ENCODE data around the gene COLEC11. TPM values are rescaled to one million over a fixed set of nuclear protein-coding genes. Genes with fewer than 3 reads are reported as not detected.
A peak's percentile ranks its signal among the peaks of the same experiment; 100 is the strongest.

The COLEC11 gene
- total RNA-seq, 2 experiments from 2014 or later: 0.23 to 0.32 TPM

GRCh38 chr2:3645745-3646389 lies 51.0 kb downstream of the COLEC11 start:
- H3K27me3 Mint-ChIP-seq: no peaks in the 10 kb centered on the region
- ATAC-seq: no peak
- no peak overlapping the region for H3K4me3 Mint-ChIP-seq
- H3K4me1 Mint-ChIP-seq: peaks cover 2% of the 10 kb centered on the region
- DNase-seq: no peak
- no peaks in the 10 kb centered on the region for H3K9me3 Mint-ChIP-seq (ENCODE audit: low read depth)
- CTCF ChIA-PET: no interaction called here
- no peaks in the 10 kb centered on the region for H3K36me3 Mint-ChIP-seq
- H3K27ac Mint-ChIP-seq: no peak overlapping the region

- CTCF ChIA-PET: no interaction called here
- Mint-ChIP-seq H3K27me3 (no peaks in the 10 kb centered on the region), H3K36me3 (no peaks in the 10 kb centered on the region), H3K4me1 (peaks cover 6% of the 10 kb centered on the region), H3K4me3 (no peak overlapping the region), H3K27ac (no peak overlapping the region), H3K9me3 (ENCODE audit: low read depth) (no peaks in the 10 kb centered on the region)
- ATAC-seq (no peak), DNase-seq (no peak)
These were observed 51.5 kb downstream of the COLEC11 start for GRCh38 chr2:3646446-3646845.

- H3K27ac Mint-ChIP-seq: no peak overlapping the region
- H3K36me3 Mint-ChIP-seq: no peaks in the 10 kb centered on the region
- H3K27me3 Mint-ChIP-seq: no peaks in the 10 kb centered on the region
- no peaks in the 10 kb centered on the region for H3K9me3 Mint-ChIP-seq (ENCODE audit: low read depth)
- H3K4me1 Mint-ChIP-seq: peaks cover 14% of the 10 kb centered on the region
- H3K4me3 Mint-ChIP-seq: no peak overlapping the region
- CTCF ChIA-PET: no interaction called here
- ATAC-seq (no peak), DNase-seq (no peak)
These were observed 52.3 kb downstream of the COLEC11 start for GRCh38 chr2:3647246-3647645.

DNA sequence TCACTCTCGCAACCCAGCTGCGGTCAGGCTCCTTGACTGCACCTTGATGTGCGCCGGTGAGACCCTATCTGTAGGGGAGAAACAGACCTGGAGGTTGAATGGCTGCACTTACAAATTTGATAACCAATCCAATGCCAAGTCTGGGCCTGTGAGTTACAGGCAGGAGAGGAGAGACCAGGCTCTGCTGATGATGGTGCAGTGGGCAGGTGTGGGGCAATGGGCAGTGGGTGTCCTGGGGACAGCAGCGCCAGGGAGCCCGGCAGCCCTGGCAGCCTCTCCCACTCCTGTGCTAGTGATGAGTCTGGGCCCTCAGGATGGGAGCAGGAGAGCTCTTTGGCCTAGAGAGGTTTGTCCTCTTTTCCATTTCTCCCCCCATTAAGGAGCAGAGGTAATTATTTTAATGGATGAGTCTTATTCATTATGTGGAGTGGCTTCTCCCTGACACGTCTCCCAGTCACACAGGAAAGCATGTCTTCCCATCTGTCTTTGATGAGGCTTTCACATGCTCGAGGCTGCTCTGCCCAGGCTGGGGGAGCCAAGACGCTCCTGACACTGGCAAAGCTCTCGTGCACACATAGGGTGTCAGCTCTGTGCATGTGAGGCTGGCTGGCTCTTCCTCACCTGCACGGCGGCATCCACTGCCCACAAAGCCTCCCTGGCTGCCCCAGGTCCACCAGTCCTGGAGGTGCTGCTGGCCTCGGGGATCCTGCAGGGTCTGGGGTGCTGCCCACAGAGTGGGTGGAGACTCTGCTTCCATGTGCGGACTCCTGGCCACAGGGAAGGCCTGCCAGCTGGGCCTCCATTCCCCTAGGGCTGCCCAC lies 53.1 kb downstream of the COLEC11 start:
- no peaks in the 10 kb centered on the region for H3K27me3 Mint-ChIP-seq
- DNase-seq (no peak), ATAC-seq (no peak)
- H3K36me3 Mint-ChIP-seq: no peaks in the 10 kb centered on the region
- CTCF ChIA-PET: interaction anchor here (1.2 kb wide), 1 partner anchor 186 kb away, joined by 4 read pairs; no protein-coding TSS in a partner anchor
- H3K4me1 Mint-ChIP-seq: peaks cover 16% of the 10 kb centered on the region
- H3K9me3 Mint-ChIP-seq (ENCODE audit: low read depth): no peaks in the 10 kb centered on the region
- H3K4me3 Mint-ChIP-seq: no peak overlapping the region
- H3K27ac Mint-ChIP-seq: no peak overlapping the region

- H3K4me3 Mint-ChIP-seq: no peak overlapping the region
- H3K4me1 Mint-ChIP-seq: peaks cover 16% of the 10 kb centered on the region
- ATAC-seq: no peak
- CTCF ChIA-PET: interaction anchor here (0.6 to 1.2 kb wide), 2 partner anchors 186 to 265 kb away, joined by 3 to 4 read pairs; no protein-coding TSS in a partner anchor
- H3K36me3 Mint-ChIP-seq: no peaks in the 10 kb centered on the region
- no peaks in the 10 kb centered on the region for H3K27me3 Mint-ChIP-seq
- H3K9me3 Mint-ChIP-seq (ENCODE audit: low read depth): no peaks in the 10 kb centered on the region
- DNase-seq: no peak
- no peak overlapping the region for H3K27ac Mint-ChIP-seq
These were observed 53.8 kb downstream of the COLEC11 start for GRCh38 chr2:3648652-3649177.

GRCh38 chr2:3649581-3649980 lies 54.7 kb downstream of the COLEC11 start:
- Mint-ChIP-seq H3K27me3 (no peaks in the 10 kb centered on the region), H3K36me3 (no peaks in the 10 kb centered on the region), H3K9me3 (ENCODE audit: low read depth) (no peaks in the 10 kb centered on the region), H3K4me1 (peaks cover 16% of the 10 kb centered on the region), H3K27ac (no peak overlapping the region), H3K4me3 (no peak overlapping the region)
- DNase-seq (no peak), ATAC-seq (no peak)
- CTCF ChIA-PET: interaction anchor here (0.6 to 4.4 kb wide), 2 partner anchors 226 to 266 kb away, joined by 3 to 33 read pairs; no protein-coding TSS in a partner anchor

DNA sequence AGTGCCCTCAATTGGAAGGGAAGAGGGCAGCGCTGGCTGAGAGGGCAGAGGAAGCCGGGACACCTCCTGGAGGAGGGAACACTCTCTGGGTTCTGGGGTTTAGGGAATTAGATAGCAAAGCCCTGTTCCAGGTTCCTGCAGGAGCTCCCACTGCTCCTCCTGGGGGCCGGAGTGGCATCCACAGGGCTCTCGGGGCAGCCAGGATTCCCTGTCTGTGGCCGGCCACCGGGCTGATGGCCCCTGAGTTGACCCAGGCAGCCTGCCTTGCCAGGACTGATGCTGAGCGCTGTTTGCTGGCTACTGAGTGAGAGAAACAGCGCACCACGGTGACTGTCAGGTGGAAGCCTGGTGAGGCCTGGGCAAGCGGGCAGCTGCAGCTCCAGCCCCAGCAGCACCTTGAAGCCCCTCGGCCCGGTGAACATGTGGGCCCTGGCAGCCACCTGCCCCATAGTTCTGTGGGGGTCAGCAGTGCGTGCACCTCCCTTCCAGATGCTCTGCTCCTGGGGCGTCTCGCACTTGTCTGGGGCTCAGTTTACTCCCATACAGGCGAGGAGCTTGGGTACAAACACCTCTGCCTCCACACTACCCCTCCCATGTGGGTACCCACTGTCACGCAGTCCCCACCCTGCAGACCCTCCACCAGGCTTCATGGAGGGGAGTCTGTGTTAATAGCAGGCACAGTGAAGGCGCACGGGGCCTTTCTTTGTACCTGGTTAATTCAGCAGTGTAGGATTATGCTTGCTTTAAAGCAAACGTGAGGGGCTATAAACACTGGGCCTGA lies 55.4 kb downstream of the COLEC11 start:
- no peaks in the 10 kb centered on the region for H3K36me3 Mint-ChIP-seq
- H3K9me3 Mint-ChIP-seq (ENCODE audit: low read depth): no peaks in the 10 kb centered on the region
- CTCF ChIA-PET: interaction anchor here (0.6 to 4.4 kb wide), 6 partner anchors 54 to 971 kb away, joined by 3 to 33 read pairs (median 3); no protein-coding TSS in a partner anchor
- ATAC-seq (no peak), DNase-seq (no peak)
- no peak overlapping the region for H3K27ac Mint-ChIP-seq
- H3K4me1 Mint-ChIP-seq: peaks cover 16% of the 10 kb centered on the region
- no peaks in the 10 kb centered on the region for H3K27me3 Mint-ChIP-seq
- H3K4me3 Mint-ChIP-seq: no peak overlapping the region

DNA sequence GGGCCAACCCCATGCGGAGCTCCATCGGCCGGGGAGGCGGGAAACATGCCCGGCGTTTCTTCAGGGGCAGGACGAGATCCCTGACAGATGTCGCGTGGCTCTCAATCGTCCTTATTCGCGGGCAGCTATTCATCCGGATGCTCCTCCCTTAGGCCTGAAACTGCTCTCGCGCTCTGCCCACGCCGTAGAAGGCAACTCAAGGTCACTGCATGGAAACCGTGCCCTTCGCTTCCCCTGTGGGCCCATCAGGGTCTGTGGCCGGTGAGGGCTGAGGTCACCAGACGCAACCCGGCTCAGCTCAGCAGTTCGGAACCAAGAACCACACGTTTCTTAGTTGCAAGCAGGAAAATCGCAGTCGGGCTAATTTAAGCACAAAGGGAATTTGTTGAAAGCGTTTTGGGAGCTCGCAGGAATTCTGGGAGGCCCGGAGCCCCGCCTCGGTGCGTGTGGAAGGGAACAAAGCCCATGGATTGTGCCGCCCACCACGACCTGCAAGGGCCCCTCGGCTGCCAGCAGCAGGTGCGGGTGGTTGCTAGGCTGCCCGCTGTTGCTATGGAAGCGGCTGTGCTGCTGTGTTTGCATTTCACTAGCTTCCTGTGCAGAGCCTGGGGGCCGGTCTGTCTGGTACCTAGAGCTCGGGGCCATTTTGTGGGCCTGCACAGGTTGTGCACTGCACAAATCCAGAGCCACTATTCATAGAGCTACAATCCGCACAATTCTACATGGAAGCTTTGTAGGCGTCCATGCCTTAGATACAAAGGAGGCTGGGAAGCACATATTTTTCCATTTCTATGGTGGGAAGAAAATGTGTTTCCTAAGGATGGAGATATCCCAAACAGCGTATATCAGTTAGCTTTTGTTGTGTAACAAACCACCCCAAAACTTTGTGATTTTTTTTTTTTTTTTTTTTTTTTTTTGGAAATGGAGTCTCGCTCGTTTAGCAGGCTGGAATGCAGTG lies 57.1 kb downstream of the COLEC11 start:
- CTCF ChIA-PET: interaction anchor here (0.6 to 4.4 kb wide), 18 partner anchors 9 to 296 kb away, joined by 3 to 33 read pairs (median 4); partner anchors contain the start of genes RNASEH1, RPS7 and TRAPPC12
- no peaks in the 10 kb centered on the region for H3K27me3 Mint-ChIP-seq
- ATAC-seq: peak; percentile 80
- H3K4me1 Mint-ChIP-seq: peaks cover 16% of the 10 kb centered on the region
- H3K4me3 Mint-ChIP-seq: peak overlapping the region; percentile 75
- H3K36me3 Mint-ChIP-seq: no peaks in the 10 kb centered on the region
- no peaks in the 10 kb centered on the region for H3K9me3 Mint-ChIP-seq (ENCODE audit: low read depth)
- peak; percentile 90 for DNase-seq
- peak overlapping the region; percentile 89 for H3K27ac Mint-ChIP-seq

DNA sequence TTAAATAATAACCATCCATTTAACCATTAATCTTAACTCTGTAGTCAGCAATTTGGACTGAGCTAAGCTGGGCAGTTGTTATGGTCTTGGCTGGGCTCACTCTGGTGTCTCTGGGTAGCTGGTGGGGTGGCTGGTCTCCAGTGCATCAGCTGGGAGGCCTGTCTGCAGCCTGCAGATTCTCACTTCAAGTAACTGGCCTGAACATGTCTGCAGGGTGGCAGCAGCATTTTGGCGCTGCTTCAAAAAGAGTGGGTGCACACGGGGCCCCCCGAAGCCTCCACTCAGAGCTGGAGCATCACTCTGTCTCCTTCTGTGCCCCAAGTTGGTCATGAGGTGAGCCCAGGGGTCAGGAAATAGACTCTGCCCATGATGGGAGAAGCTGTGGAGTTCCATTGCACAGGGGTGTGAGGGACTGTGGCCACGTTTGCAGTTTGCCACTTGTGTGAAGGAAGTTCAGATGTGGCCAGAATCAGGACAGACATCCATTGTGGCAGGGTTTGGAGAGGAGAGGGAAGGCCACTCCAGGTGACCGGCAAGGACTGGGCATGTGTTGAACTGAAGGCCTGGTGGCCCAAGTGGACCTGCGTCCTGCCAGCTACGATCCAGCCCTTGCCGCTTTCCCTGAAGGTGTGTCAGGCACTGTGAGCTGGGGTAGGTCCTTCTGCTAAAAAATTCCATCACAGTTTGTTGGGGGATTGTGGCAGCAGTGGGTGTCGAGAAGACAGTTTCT lies 58.1 kb downstream of the COLEC11 start:
- Mint-ChIP-seq H3K9me3 (ENCODE audit: low read depth) (no peaks in the 10 kb centered on the region), H3K27ac (no peak overlapping the region), H3K36me3 (no peaks in the 10 kb centered on the region), H3K4me1 (peaks cover 16% of the 10 kb centered on the region), H3K4me3 (no peak overlapping the region), H3K27me3 (no peaks in the 10 kb centered on the region)
- DNase-seq: no peak
- no peak for ATAC-seq
- CTCF ChIA-PET: interaction anchor here (1.5 to 4.4 kb wide), 4 partner anchors 8 to 230 kb away, joined by 6 to 33 read pairs (median 7); partner anchors contain the start of gene RNASEH1

DNA sequence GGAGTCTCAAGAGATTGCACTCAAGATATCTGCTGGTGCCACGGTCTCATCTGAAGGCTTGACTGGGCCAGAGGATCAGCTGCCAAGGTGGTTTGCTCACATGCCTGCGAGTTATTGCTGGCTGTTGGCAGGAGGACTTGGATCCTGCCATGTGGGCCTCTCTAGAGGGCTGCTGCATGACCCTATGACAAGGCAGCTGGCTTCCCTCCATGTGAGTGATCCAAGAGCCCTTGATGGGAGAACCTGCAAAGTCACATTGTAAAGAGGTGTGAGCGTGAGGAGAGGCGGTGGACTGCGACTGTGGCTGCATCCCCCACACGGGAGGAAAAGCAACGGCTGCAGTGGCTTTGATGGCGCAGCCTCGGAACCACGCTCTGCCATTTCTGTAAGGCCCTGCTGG lies 59.1 kb downstream of the COLEC11 start:
- Mint-ChIP-seq H3K27me3 (no peaks in the 10 kb centered on the region), H3K4me1 (peaks cover 16% of the 10 kb centered on the region), H3K9me3 (ENCODE audit: low read depth) (no peaks in the 10 kb centered on the region), H3K36me3 (no peaks in the 10 kb centered on the region), H3K4me3 (no peak overlapping the region), H3K27ac (no peak overlapping the region)
- no peak for ATAC-seq
- CTCF ChIA-PET: no interaction called here
- no peak for DNase-seq

GRCh38 chr2:3654531-3655225 lies 59.8 kb downstream of the COLEC11 start:
- no peak for DNase-seq
- CTCF ChIA-PET: no interaction called here
- no peaks in the 10 kb centered on the region for H3K9me3 Mint-ChIP-seq (ENCODE audit: low read depth)

More at GRCh38 chr2:3654531-3655225, 59.8 kb downstream of the COLEC11 start:
- ATAC-seq: no peak
- H3K36me3 Mint-ChIP-seq: no peaks in the 10 kb centered on the region
- H3K27me3 Mint-ChIP-seq: no peaks in the 10 kb centered on the region
- no peak overlapping the region for H3K27ac Mint-ChIP-seq
- no peak overlapping the region for H3K4me3 Mint-ChIP-seq
- peaks cover 22% of the 10 kb centered on the region for H3K4me1 Mint-ChIP-seq

Data from activated CD8-positive, alpha-beta memory T cell treated with anti-CD3 and anti-CD28 coated beads, Interleukin-2, amount 10 ng/mL, durations not matched to agents 7 days and 5 days (primary cell).